Duodenal mucosa (tissue), 2 donors: ENCODE data around the gene MIF.
"Not testable (repeated sequence)": the region's sequence is repeated elsewhere in the genome, so short reads cannot be mapped to it uniquely, and the experiment has no call there.

Experiments used
- H3K27ac ChIP-seq: one replicate; pipeline ENCODE4 v1.7.0; 2013; ENCODE audit warnings: low read depth, low read length
- H3K27me3 ChIP-seq, 2 donors: one replicate each; pipeline ENCODE4 v1.7.0; 2013; ENCODE audit warnings: low read length in 2 of 2, control low read depth in 1 of 2; ENCODE audit not compliant: insufficient read depth in 2 of 2, control insufficient read depth in 1 of 2
- H3K36me3 ChIP-seq, 2 donors: one replicate each; pipeline ENCODE4 v1.7.0; 2013; ENCODE audit warnings: low read length in 2 of 2, control low read depth in 1 of 2; ENCODE audit not compliant: insufficient read depth in 2 of 2, control insufficient read depth in 1 of 2
- H3K4me1 ChIP-seq, 2 donors: one replicate each; pipeline ENCODE4 v1.7.0; 2013; ENCODE audit warnings: low read length in 2 of 2, control low read depth in 1 of 2; ENCODE audit not compliant: insufficient read depth in 2 of 2, control insufficient read depth in 1 of 2
- H3K4me3 ChIP-seq, 2 donors: one replicate each; pipeline ENCODE4 v1.7.0; 2013; ENCODE audit warnings: low read length in 2 of 2, low read depth in 1 of 2
- H3K9ac ChIP-seq, 2 donors: one replicate each; pipeline ENCODE4 v1.7.0; 2013; ENCODE audit warnings: low read length in 2 of 2, low read depth in 1 of 2
- H3K9me3 ChIP-seq, 2 donors: one replicate each; pipeline ENCODE4 v1.7.0; 2013; ENCODE audit warnings: low read length in 2 of 2, control low read depth in 1 of 2; ENCODE audit not compliant: control insufficient read depth in 1 of 2

MIF gene

GRCh38 chr22:23925020-23925606 is 30.9 kb downstream of the MIF start:
- Histone ChIP-seq H3K36me3 (peaks cover 0 to 62% of the 10 kb centered on the region in 2 donors), H3K9ac (no peak overlapping the region), H3K4me3 (no peak overlapping the region), H3K9me3 (peaks cover 4 to 17% of the 10 kb centered on the region in 2 donors), H3K4me1 (no peaks in the 10 kb centered on the region), H3K27me3 (no peaks in the 10 kb centered on the region), H3K27ac (no peak overlapping the region)

- Histone ChIP-seq H3K27me3 (no peaks in the 10 kb centered on the region), H3K9ac (no peak overlapping the region), H3K4me1 (no peaks in the 10 kb centered on the region), H3K36me3 (peaks cover 0 to 61% of the 10 kb centered on the region in 2 donors), H3K27ac (no peak overlapping the region), H3K9me3 (peaks cover 4 to 17% of the 10 kb centered on the region in 2 donors), H3K4me3 (no peak overlapping the region)
These were observed 32.4 kb downstream of the MIF start for GRCh38 chr22:23926561-23926960.

- Histone ChIP-seq H3K4me3 (no peak overlapping the region), H3K9ac (no peak overlapping the region), H3K9me3 (no peaks in the 10 kb centered on the region), H3K4me1 (no peaks in the 10 kb centered on the region), H3K27ac (no peak overlapping the region), H3K27me3 (no peaks in the 10 kb centered on the region), H3K36me3 (no peaks in the 10 kb centered on the region)
These were observed 44.3 kb downstream of the MIF start for GRCh38 chr22:23938328-23939016.

GRCh38 chr22:23939017-23939357 is 44.8 kb downstream of the MIF start:
- Histone ChIP-seq H3K36me3 (no peaks in the 10 kb centered on the region), H3K27me3 (no peaks in the 10 kb centered on the region), H3K9ac (no peak overlapping the region), H3K9me3 (no peaks in the 10 kb centered on the region), H3K4me3 (no peak overlapping the region), H3K4me1 (no peaks in the 10 kb centered on the region), H3K27ac (no peak overlapping the region)

GRCh38 chr22:23940166-23940565 is 46.0 kb downstream of the MIF start:
- not testable (repeated sequence) for H3K4me1 ChIP-seq, H3K9me3 ChIP-seq, H3K4me3 ChIP-seq, H3K27ac ChIP-seq, H3K9ac ChIP-seq, H3K36me3 ChIP-seq, H3K27me3 ChIP-seq
